RPMI8226 (cell line): Measurements from ENCODE around the gene CPEB1.
"Not testable (repeated sequence)": the region's sequence is repeated elsewhere in the genome, so short reads cannot be mapped to it uniquely, and the experiment has no call there.

Source experiments
- DNase-seq: peaks from one replicate; pipeline ENCODE4 v3.0.0-alpha.2; 2015

Gene CPEB1

GRCh38 chr15:82540055-82540983 lies 106.8 kb downstream of the CPEB1 start, which contains the start of gene RPS17:
Gene RPS17, minus strand, starts transcription at chr15:82540457. Its CDS starts 29 bp downstream, at chr15:82540428.
- peak; percentile 93 for DNase-seq

GRCh38 chr15:82539691-82540054 lies 107.5 kb downstream of the CPEB1 start:
- no peak for DNase-seq

- no peak for DNase-seq
Observed at GRCh38 chr15:82538961-82539690, 108.0 kb downstream of the CPEB1 start.

GRCh38 chr15:82537351-82537908 lies 109.7 kb downstream of the CPEB1 start:
- no peak for DNase-seq

- DNase-seq: no peak
Observed at GRCh38 chr15:82536409-82537350, 110.5 kb downstream of the CPEB1 start.

- no peak for DNase-seq
Observed at GRCh38 chr15:82535566-82536408, 111.4 kb downstream of the CPEB1 start.

- DNase-seq: not testable (repeated sequence)
Observed at GRCh38 chr15:82535151-82535550, 112.0 kb downstream of the CPEB1 start.

- DNase-seq: not testable (repeated sequence)
Observed at GRCh38 chr15:82534457-82534861, 112.7 kb downstream of the CPEB1 start.

GRCh38 chr15:82533801-82534200 lies 113.4 kb downstream of the CPEB1 start:
- DNase-seq: no peak

- DNase-seq: no peak
Observed at GRCh38 chr15:82532991-82533481, 114.1 kb downstream of the CPEB1 start.

- DNase-seq: no peak
Observed at GRCh38 chr15:82532383-82532990, 114.7 kb downstream of the CPEB1 start.

GRCh38 chr15:82531496-82532382 lies 115.4 kb downstream of the CPEB1 start:
- DNase-seq: no peak

GRCh38 chr15:82530606-82531379 lies 116.4 kb downstream of the CPEB1 start:
- DNase-seq: peak; percentile 68

GRCh38 chr15:82530006-82530405 lies 117.2 kb downstream of the CPEB1 start:
- DNase-seq: no peak

- not testable (repeated sequence) for DNase-seq
Observed at GRCh38 chr15:82513587-82513986, 133.6 kb downstream of the CPEB1 start.

- DNase-seq: not testable (repeated sequence)
Observed at GRCh38 chr15:82507693-82508092, 139.5 kb downstream of the CPEB1 start.

- DNase-seq: not testable (repeated sequence)
Observed at GRCh38 chr15:82507087-82507486, 140.1 kb downstream of the CPEB1 start.

- not testable (repeated sequence) for DNase-seq
Observed at GRCh38 chr15:82505842-82506241, 141.3 kb downstream of the CPEB1 start.

GRCh38 chr15:82504074-82504473 lies 143.1 kb downstream of the CPEB1 start:
- not testable (repeated sequence) for DNase-seq
